Fibroblast of peridontal ligament (primary cell): Measurements from ENCODE around the gene RASSF4.
A peak's percentile ranks its signal among the peaks of the same experiment; 100 is the strongest.

Experiments
- DNase-seq: peaks from one replicate; pipeline ENCODE4 v3.0.0-alpha.2; 2010; ENCODE audit errors: extremely low read depth

Gene RASSF4

GRCh38 chr10:44988957-44989585, 29.5 kb downstream of the RASSF4 start:
- DNase-seq: no peak

GRCh38 chr10:44989597-44990301, 30.1 kb downstream of the RASSF4 start:
- DNase-seq: no peak

GRCh38 chr10:44990302-44990655, 30.7 kb downstream of the RASSF4 start:
- no peak for DNase-seq

GRCh38 chr10:44990965-44991364, 31.4 kb downstream of the RASSF4 start:
- DNase-seq: no peak

GRCh38 chr10:44991571-44991970, 32.0 kb downstream of the RASSF4 start:
- DNase-seq: no peak

- DNase-seq: no peak
Measured at GRCh38 chr10:44992070-44992731, 32.6 kb downstream of the RASSF4 start.

GRCh38 chr10:44992732-44993225, 33.2 kb downstream of the RASSF4 start:
- no peak for DNase-seq

GRCh38 chr10:44993226-44993921, 33.8 kb downstream of the RASSF4 start:
- no peak for DNase-seq

- DNase-seq: peak; percentile 90
Measured at GRCh38 chr10:44993922-44994751, 34.5 kb downstream of the RASSF4 start.

- DNase-seq: no peak
Measured at GRCh38 chr10:44994752-44995530, 35.3 kb downstream of the RASSF4 start.

GRCh38 chr10:44995581-44995913, 35.9 kb downstream of the RASSF4 start:
- no peak for DNase-seq

- DNase-seq: peak; percentile 91
Measured at GRCh38 chr10:44995914-44996669, 36.5 kb downstream of the RASSF4 start.

GRCh38 chr10:44997105-44997748, 37.6 kb downstream of the RASSF4 start:
- no peak for DNase-seq

- no peak for DNase-seq
Measured at GRCh38 chr10:44998146-44998631, 38.6 kb downstream of the RASSF4 start.

- peak; percentile 87 for DNase-seq
Measured at GRCh38 chr10:45000138-45000751, 40.6 kb downstream of the RASSF4 start.

GRCh38 chr10:45000752-45001380, 41.3 kb downstream of the RASSF4 start, which contains the start of gene ZNF22:
Gene ZNF22 (plus strand): TSS chr10:45000923. CDS start chr10:45003369, 2,446 bp downstream.
- peak; percentile 55 for DNase-seq

GRCh38 chr10:45001381-45002148, 42.0 kb downstream of the RASSF4 start:
- peak; percentile 69 for DNase-seq
